ENCODE results near the gene ARHGEF28.

The ARHGEF28 gene

GRCh38 chr5:73968729-73969128, 342.7 kb downstream of the ARHGEF28 start:
- no peak for DNase-seq (ENCODE audit: low read depth)
- H3K4me3 ChIP-seq (ENCODE audit: low read depth, low read length), result no peak overlapping the region
- no peak for TF ChIP-seq MAX (IDR thresholded peaks at IDR 0.05; ENCODE audit: low read depth, low read length)
- no peak for TF ChIP-seq CTCF (IDR thresholded peaks at IDR 0.05; ENCODE audit: low read depth, low read length)
- no peak for TF ChIP-seq POLR2A (IDR thresholded peaks at IDR 0.05; ENCODE audit: extremely low read depth, insufficient read length)
- TF ChIP-seq MYC (IDR thresholded peaks at IDR 0.05; ENCODE audit: low read depth, low read length), result no peak

GRCh38 chr5:73969195-73970036, 343.4 kb downstream of the ARHGEF28 start:
- H3K4me3 ChIP-seq (ENCODE audit: low read depth, low read length), result no peak overlapping the region
- DNase-seq (ENCODE audit: low read depth), result peak; percentile 53
- TF ChIP-seq MYC (IDR thresholded peaks at IDR 0.05; ENCODE audit: low read depth, low read length) (no peak), POLR2A (IDR thresholded peaks at IDR 0.05; ENCODE audit: extremely low read depth, insufficient read length) (no peak), CTCF (IDR thresholded peaks at IDR 0.05; ENCODE audit: low read depth, low read length) (no peak), MAX (IDR thresholded peaks at IDR 0.05; ENCODE audit: low read depth, low read length) (no peak)

- DNase-seq (ENCODE audit: low read depth), result no peak
- no peak overlapping the region for H3K4me3 ChIP-seq (ENCODE audit: low read depth, low read length)
- no peak for TF ChIP-seq MYC (IDR thresholded peaks at IDR 0.05; ENCODE audit: low read depth, low read length)
- TF ChIP-seq CTCF (IDR thresholded peaks at IDR 0.05; ENCODE audit: low read depth, low read length), result no peak
- TF ChIP-seq POLR2A (IDR thresholded peaks at IDR 0.05; ENCODE audit: extremely low read depth, insufficient read length), result no peak
- TF ChIP-seq MAX (IDR thresholded peaks at IDR 0.05; ENCODE audit: low read depth, low read length), result no peak
Measured at GRCh38 chr5:73971326-73971725, 345.3 kb downstream of the ARHGEF28 start.

- TF ChIP-seq MYC (IDR thresholded peaks at IDR 0.05; ENCODE audit: low read depth, low read length) (no peak), POLR2A (IDR thresholded peaks at IDR 0.05; ENCODE audit: extremely low read depth, insufficient read length) (no peak), MAX (IDR thresholded peaks at IDR 0.05; ENCODE audit: low read depth, low read length) (no peak), CTCF (IDR thresholded peaks at IDR 0.05; ENCODE audit: low read depth, low read length) (no peak)
- no peak for DNase-seq (ENCODE audit: low read depth)
Measured at GRCh38 chr5:73973135-73973534, 347.1 kb downstream of the ARHGEF28 start.

GRCh38 chr5:73974871-73975360, 348.9 kb downstream of the ARHGEF28 start:
- no peak for DNase-seq (ENCODE audit: low read depth)
- H3K4me3 ChIP-seq (ENCODE audit: low read depth, low read length), result no peak overlapping the region
- TF ChIP-seq MYC (IDR thresholded peaks at IDR 0.05; ENCODE audit: low read depth, low read length) (no peak), MAX (IDR thresholded peaks at IDR 0.05; ENCODE audit: low read depth, low read length) (no peak), CTCF (IDR thresholded peaks at IDR 0.05; ENCODE audit: low read depth, low read length) (no peak), POLR2A (IDR thresholded peaks at IDR 0.05; ENCODE audit: extremely low read depth, insufficient read length) (no peak)

More at GRCh38 chr5:73973135-73973534, 347.1 kb downstream of the ARHGEF28 start:
- H3K4me3 ChIP-seq (ENCODE audit: low read depth, low read length), result no peak overlapping the region

Data from NB4 (cell line).